ENCODE results near the gene TAS2R42.

TAS2R42 gene

DNA sequence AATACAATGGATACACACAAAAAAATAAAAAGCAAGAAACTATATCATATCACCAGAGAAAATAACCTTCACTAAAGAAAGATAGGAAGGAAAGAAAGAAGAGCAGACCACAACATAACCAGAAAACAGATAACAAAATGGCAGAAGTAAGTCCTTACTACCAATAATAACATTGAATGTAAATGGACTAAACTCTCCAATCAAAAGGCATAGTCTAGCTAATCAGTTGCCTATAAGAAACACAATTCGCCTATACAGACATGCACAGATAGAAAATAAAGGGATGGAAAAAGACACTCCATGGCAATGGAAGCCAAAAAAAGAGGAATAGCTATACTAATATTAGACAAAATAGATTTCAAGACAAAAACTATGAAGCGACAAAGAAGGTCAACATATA lies 43.4 kb downstream of the TAS2R42 start:
- DNase-seq, result no peak

DNA sequence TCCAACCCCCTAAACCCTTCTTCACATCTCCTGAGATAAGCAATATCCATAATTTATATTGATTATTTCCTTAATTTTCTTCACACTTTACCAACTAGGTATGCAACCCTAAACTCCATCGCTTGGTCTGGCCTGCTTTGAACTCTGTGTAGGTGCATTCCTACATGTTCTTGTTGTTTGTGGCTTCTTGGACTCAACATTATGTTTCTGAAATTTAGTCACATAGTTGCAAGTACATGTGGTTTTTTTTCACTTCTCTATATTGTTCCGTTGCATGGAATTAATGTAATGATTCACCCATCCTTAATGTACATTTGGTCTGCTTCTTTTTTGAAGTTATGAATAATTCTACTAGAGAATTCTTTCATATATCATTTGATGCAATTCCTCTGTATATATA lies 50.7 kb downstream of the TAS2R42 start:
- DNase-seq, result no peak

Data from activated CD4-positive, CD25-positive, alpha-beta regulatory T cell (primary cell).